Gastroesophageal sphincter (tissue), 4 donors: ENCODE measurements around the gene ARMS2. TPM values are rescaled to one million over a fixed set of nuclear protein-coding genes. Genes with fewer than 3 reads are reported as not detected.

Experiments used
- ATAC-seq: fragments of 150-250 bp; one replicate; pipeline ENCODE4 v1.9.1; 2016; ENCODE audit warnings: mild to moderate bottlenecking, moderate library complexity
- H3K27ac ChIP-seq, 4 donors: fragments of 200-600 bp; sonication (generic) in 3 of 4; 1 replicate in 3 of 4; 2 replicates in 1 of 4; pipeline ENCODE4 v1.5.1; 2016 to 2019
- H3K27me3 ChIP-seq: fragments of 200-600 bp; sonication (generic); one replicate; pipeline ENCODE4 v1.5.1; 2019
- H3K36me3 ChIP-seq, 2 donors: fragments of 200-600 bp; sonication (generic); one replicate each; pipeline ENCODE4 v1.5.1; 2019; ENCODE audit warnings: control low read depth in 1 of 2
- H3K4me1 ChIP-seq, 3 donors: fragments of 200-600 bp; sonication (generic); 1 replicate in 2 of 3; 2 replicates in 1 of 3; pipeline ENCODE4 v1.5.1; 2016 to 2019; ENCODE audit warnings: control low read depth in 2 of 3
- H3K4me3 ChIP-seq, 2 donors: fragments of 200-600 bp; sonication (generic); one replicate each; pipeline ENCODE4 v1.5.1; 2019; ENCODE audit warnings: mild to moderate bottlenecking in 1 of 2, moderate library complexity in 1 of 2
- H3K9me3 ChIP-seq, 3 donors: fragments of 200-600 bp; sonication (generic); one replicate each; pipeline ENCODE4 v1.5.1; 2017 to 2019; ENCODE audit warnings: control low read depth in 2 of 3
- CTCF ChIP-seq, 4 experiments: fragments of 200-600 bp in 2 of 4; fragments of 450-650 bp in 2 of 4; sonication (generic) in 1 of 4; IDR thresholded peaks; one replicate each; pipeline ENCODE4 v1.5.1; 2017 to 2019; ENCODE audit warnings: antibody characterized with exemption in 4 of 4, mild to moderate bottlenecking in 2 of 4, moderate library complexity in 2 of 4
- EP300 ChIP-seq: sonication (generic); formaldehyde crosslinking; IDR thresholded peaks from one replicate; pipeline ENCODE4 v1.6.1; 2017; ENCODE audit warnings: antibody characterized with exemption, mild to moderate bottlenecking
- POLR2A ChIP-seq, 2 donors: fragments of 450-650 bp; IDR thresholded peaks; one replicate each; pipeline ENCODE4 v1.6.1; 2017; ENCODE audit warnings: antibody characterized with exemption in 2 of 2, mild to moderate bottlenecking in 2 of 2, moderate library complexity in 1 of 2
- POLR2AphosphoS5 ChIP-seq: sonication (generic); formaldehyde crosslinking; IDR thresholded peaks from one replicate; pipeline ENCODE4 v1.6.1; 2017; ENCODE audit warnings: antibody characterized with exemption
- WGBS, 2 donors: methylation state at CpG; one replicate each; pipeline ENCODE4 v1.1.5; 2018; ENCODE audit warnings: low coverage in 1 of 2; 5-methylcytosine and 5-hydroxymethylcytosine counted together
- total RNA-seq, 4 donors: library from RNA; depleted of rRNA; stranded (reverse); fragments of >200 nt; gene quantifications; one replicate each; pipeline ENCODE4 v1.1.0, GENCODE V29; 2016

Gene ARMS2
- total RNA-seq, 4 donors from 2014 or later, result not detected

- no peaks in the 10 kb centered on the region for H3K9me3 ChIP-seq
- H3K36me3 ChIP-seq, result peaks cover 0 to 14% of the 10 kb centered on the region in 2 donors
- H3K27me3 ChIP-seq, result no peaks in the 10 kb centered on the region
- WGBS, 2 donors, result 54 to 68% methylated on average over 3 to 5 of the region's 6 CpGs
- TF ChIP-seq POLR2A (IDR thresholded peaks at IDR 0.05), result no peak
- TF ChIP-seq EP300, result no peak
- H3K4me1 ChIP-seq, result peaks cover 0 to 57% (median 17%) of the 10 kb centered on the region in 3 donors
- ATAC-seq, result no peak
- no peak overlapping the region for H3K27ac ChIP-seq
- H3K4me3 ChIP-seq, result no peak overlapping the region
These were observed 11.1 kb downstream of the ARMS2 start for GRCh38 chr10:122465401-122466040.

GRCh38 chr10:122466951-122467381 is 12.5 kb downstream of the ARMS2 start:
- Histone ChIP-seq H3K27me3 (no peaks in the 10 kb centered on the region), H3K4me3 (no peak overlapping the region), H3K27ac (peak overlapping the region in 1 of 4 donors; percentile 26), H3K36me3 (peaks cover 0 to 14% of the 10 kb centered on the region in 2 donors), H3K9me3 (no peaks in the 10 kb centered on the region), H3K4me1 (peaks cover 0 to 52% (median 17%) of the 10 kb centered on the region in 3 donors)
- TF ChIP-seq POLR2AphosphoS5 (no peak), CTCF (IDR thresholded peaks at IDR 0.05) (no peak), POLR2A (IDR thresholded peaks at IDR 0.05) (no peak), EP300 (no peak)
- no peak for ATAC-seq
- 80 to 93% methylated on average over 5 to 8 of the region's 8 CpGs for WGBS, 2 donors

GRCh38 chr10:122467701-122468100 is 13.2 kb downstream of the ARMS2 start:
- no peak overlapping the region for H3K4me3 ChIP-seq
- ATAC-seq, result no peak
- peak overlapping the region in 2 of 4 donors; percentile 26 to 54 for H3K27ac ChIP-seq
- H3K27me3 ChIP-seq, result no peaks in the 10 kb centered on the region
- H3K9me3 ChIP-seq, result no peaks in the 10 kb centered on the region
- peaks cover 0 to 14% of the 10 kb centered on the region in 2 donors for H3K36me3 ChIP-seq
- TF ChIP-seq POLR2A (IDR thresholded peaks at IDR 0.05) (no peak), POLR2AphosphoS5 (no peak), EP300 (no peak), CTCF (IDR thresholded peaks at IDR 0.05) (no peak)
- 79% methylated on average over 6 of the region's 6 CpGs; no CpG with 5 or more reads in 1 of the 2 donors for WGBS, 2 donors
- peaks cover 0 to 52% (median 17%) of the 10 kb centered on the region in 3 donors for H3K4me1 ChIP-seq

- no peaks in the 10 kb centered on the region for H3K9me3 ChIP-seq
- no peak overlapping the region for H3K4me3 ChIP-seq
- peak overlapping the region in 3 of 4 donors; percentile 52 to 67 (median 54) for H3K27ac ChIP-seq
- WGBS, 2 donors, result 97 to 100% methylated on average over 1 to 5 of the region's 5 CpGs
- no peaks in the 10 kb centered on the region for H3K27me3 ChIP-seq
- H3K4me1 ChIP-seq, result peaks cover 0 to 45% (median 12%) of the 10 kb centered on the region in 3 donors
- no peak for TF ChIP-seq POLR2AphosphoS5
- TF ChIP-seq CTCF (IDR thresholded peaks at IDR 0.05), result no peak
- TF ChIP-seq EP300, result no peak
- ATAC-seq, result no peak
- H3K36me3 ChIP-seq, result peaks cover 0 to 14% of the 10 kb centered on the region in 2 donors
These were observed 14.0 kb downstream of the ARMS2 start for GRCh38 chr10:122468307-122468925.

- H3K9me3 ChIP-seq, result no peaks in the 10 kb centered on the region
- H3K27ac ChIP-seq, result peak overlapping the region in 3 of 4 donors; percentile 61 to 80 (median 70)
- ATAC-seq, result peak; percentile 90
- H3K36me3 ChIP-seq, result peaks cover 0 to 14% of the 10 kb centered on the region in 2 donors
- no peak overlapping the region for H3K4me3 ChIP-seq
- peaks cover 0 to 44% (median 11%) of the 10 kb centered on the region in 3 donors for H3K4me1 ChIP-seq
- WGBS, 2 donors, result 40 to 46% methylated on average over 9 to 11 of the region's 11 CpGs
- no peaks in the 10 kb centered on the region for H3K27me3 ChIP-seq
- TF ChIP-seq POLR2AphosphoS5 (peak; percentile 73), POLR2A (IDR thresholded peaks at IDR 0.05) (no peak), EP300 (no peak), CTCF (IDR thresholded peaks at IDR 0.05) (no peak)
These were observed 14.7 kb downstream of the ARMS2 start for GRCh38 chr10:122468926-122469781.
